HG02588 (cell line): Measurements from ENCODE around the gene RAPGEF3.

Experiments used
- ATAC-seq: cut with Tn5 transposase; IDR thresholded peaks from one replicate; pipeline ENCODE4 v1.9.1; 2021; ENCODE audit warnings: mild to moderate bottlenecking, moderate library complexity; ENCODE audit not compliant: unreplicated experiment

Gene RAPGEF3

GRCh38 chr12:47791351-47791746, 32.7 kb upstream of the RAPGEF3 start:
- ATAC-seq, result no peak

GRCh38 chr12:47790676-47791350, 32.1 kb upstream of the RAPGEF3 start:
- ATAC-seq, result no peak

- no peak for ATAC-seq
These were observed 31.2 kb upstream of the RAPGEF3 start for GRCh38 chr12:47789712-47790489.

GRCh38 chr12:47789141-47789540, 30.5 kb upstream of the RAPGEF3 start:
- ATAC-seq, result no peak

- no peak for ATAC-seq
These were observed 29.1 kb upstream of the RAPGEF3 start for GRCh38 chr12:47787596-47788319.

- ATAC-seq, result no peak
These were observed 28.1 kb upstream of the RAPGEF3 start for GRCh38 chr12:47786662-47787280.

GRCh38 chr12:47785887-47786661, 27.4 kb upstream of the RAPGEF3 start:
- ATAC-seq, result no peak

- no peak for ATAC-seq
These were observed 26.6 kb upstream of the RAPGEF3 start for GRCh38 chr12:47785036-47785886.

GRCh38 chr12:47783821-47784819, 25.4 kb upstream of the RAPGEF3 start:
- ATAC-seq, result no peak

- ATAC-seq, result no peak
These were observed 24.5 kb upstream of the RAPGEF3 start for GRCh38 chr12:47783024-47783755.

GRCh38 chr12:47782372-47782770, 23.7 kb upstream of the RAPGEF3 start:
- no peak for ATAC-seq

- ATAC-seq, result no peak
These were observed 23.0 kb upstream of the RAPGEF3 start for GRCh38 chr12:47781479-47782371.

GRCh38 chr12:47779943-47780504, 21.3 kb upstream of the RAPGEF3 start:
- no peak for ATAC-seq

- peak; percentile 81 for ATAC-seq
These were observed 20.7 kb upstream of the RAPGEF3 start for GRCh38 chr12:47779301-47779942.

- ATAC-seq, result no peak
These were observed 20.2 kb upstream of the RAPGEF3 start for GRCh38 chr12:47778881-47779280.
